HG03060 (cell line): Measurements from ENCODE around the gene SLC2A1.

Source experiments
- ATAC-seq: cut with Tn5 transposase; IDR thresholded peaks from one replicate; pipeline ENCODE4 v1.9.1; 2021; ENCODE audit warnings: low read depth, moderate number of reproducible peaks; ENCODE audit not compliant: unreplicated experiment

SLC2A1 gene

DNA sequence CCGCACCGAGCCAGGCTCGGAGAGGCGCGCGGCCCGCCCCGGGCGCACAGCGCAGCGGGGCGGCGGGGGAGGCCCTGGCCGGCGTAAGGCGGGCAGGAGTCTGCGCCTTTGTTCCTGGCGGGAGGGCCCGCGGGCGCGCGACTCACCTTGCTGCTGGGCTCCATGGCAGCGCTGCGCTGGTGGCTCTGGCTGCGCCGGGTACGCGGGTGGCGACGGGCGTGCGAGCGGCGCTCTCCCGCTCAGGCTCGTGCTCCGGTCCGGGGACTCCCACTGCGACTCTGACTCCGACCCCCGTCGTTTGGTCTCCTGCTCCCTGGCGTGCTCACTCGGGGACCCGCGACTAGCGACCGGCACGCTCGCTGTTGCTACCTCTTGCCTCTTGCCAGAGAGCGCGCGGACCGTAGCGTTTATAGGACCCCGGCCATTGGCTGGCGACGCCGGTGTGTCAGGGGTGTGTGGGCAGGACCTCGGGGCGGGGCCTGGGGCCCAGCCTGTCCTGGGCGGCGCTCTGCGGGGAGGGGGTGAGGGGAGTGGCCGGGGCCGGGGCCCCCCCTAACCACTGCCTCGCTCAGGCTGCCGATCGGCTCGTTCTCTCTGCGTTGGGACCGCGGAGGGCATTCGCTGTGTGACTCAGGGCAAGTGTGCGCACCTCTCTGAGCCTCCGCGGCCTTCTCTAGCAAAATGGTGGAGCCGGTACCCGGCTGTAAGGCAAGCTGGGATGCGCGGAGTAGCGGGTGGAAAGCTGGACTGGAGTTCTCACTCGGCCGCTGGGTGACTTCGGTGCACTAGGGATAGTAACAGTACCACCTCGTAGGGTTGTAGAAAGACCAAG, at the start of gene SLC2A1:
TSS of gene SLC2A1 (minus strand) at position 381 of the 832 bp plus-strand sequence. CDS start at position 164, 217 bp downstream.
- peak; percentile 32 for ATAC-seq

DNA sequence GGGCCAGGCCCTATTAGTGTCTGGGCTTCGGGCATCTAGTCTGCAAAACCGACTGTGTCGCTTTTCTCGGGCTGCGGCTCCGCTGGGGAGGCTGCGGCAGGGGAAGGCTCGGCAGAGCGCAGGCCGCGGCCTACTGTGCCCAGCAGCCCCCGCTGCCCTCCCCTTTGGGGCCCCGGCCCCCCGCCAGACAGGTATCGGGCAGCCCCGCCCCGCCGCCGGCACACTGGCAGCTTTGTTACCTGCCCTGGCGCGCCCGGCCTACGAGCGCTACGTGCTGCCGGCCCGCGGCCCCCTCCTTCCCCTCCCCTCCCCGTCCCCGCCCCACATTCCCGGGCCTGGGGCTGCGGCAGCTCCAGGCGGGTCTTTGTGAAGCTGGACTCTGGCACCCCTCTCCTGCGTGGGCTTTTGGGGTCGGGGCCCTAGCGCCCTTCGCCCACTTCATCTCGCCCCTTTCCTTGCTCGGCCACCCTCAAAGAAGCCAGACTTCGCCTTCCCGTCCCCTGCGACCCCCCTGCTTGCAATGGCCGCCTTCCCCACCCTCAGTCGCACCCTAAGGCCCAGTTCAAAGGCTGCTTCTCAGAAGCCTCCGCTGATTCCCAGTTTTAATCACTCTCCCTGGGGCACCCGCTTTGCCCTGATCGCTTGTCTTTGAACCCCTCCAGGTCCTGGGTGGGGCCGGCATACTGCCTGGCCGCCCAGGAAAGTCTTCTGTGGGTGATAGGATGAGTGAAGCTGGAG, 48.9 kb upstream of the SLC2A1 start:
- no peak for ATAC-seq

DNA sequence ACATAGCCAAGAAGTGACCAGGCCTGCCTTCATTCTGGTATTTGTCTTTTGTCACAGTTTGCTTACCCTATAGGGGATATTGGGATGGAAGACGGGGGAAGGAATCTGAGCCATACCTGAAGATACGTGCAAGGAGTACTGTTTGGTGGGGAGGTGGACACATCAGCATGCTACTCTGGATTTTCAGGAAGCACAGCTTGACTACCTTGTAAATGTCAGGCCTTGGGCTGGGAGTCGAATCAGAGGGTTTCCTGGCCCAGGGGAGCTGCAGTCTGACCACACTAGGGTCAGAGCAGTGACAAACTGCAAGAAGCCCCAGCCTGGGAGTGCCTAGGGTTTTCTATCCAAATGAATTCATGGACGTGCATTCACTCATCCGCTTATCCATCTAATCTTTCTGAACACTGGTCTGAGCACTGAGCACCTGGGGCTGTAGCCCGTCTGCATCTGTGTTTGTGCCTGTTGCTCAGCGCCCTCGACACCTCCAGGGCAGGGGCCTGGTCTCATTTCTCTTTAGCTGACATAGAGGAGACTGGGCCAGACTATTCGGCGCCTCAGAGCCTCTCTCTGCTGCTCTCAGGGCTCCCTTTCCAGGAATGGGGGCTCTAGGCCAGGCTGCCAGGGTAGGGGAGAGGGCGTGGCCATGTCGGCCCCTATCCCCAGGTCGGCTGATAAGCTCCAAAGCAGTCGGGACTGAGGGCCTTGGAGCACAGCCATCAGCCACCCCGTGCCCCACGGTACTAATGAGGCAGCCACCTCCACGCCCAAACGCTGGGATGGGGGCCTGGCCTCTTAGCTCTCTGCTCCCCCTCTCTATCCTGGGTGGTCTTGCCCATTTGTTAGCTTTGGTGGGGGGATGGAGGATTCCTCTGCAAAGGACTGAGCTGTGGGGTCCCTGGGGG, 47.0 kb upstream of the SLC2A1 start:
- ATAC-seq: no peak

DNA sequence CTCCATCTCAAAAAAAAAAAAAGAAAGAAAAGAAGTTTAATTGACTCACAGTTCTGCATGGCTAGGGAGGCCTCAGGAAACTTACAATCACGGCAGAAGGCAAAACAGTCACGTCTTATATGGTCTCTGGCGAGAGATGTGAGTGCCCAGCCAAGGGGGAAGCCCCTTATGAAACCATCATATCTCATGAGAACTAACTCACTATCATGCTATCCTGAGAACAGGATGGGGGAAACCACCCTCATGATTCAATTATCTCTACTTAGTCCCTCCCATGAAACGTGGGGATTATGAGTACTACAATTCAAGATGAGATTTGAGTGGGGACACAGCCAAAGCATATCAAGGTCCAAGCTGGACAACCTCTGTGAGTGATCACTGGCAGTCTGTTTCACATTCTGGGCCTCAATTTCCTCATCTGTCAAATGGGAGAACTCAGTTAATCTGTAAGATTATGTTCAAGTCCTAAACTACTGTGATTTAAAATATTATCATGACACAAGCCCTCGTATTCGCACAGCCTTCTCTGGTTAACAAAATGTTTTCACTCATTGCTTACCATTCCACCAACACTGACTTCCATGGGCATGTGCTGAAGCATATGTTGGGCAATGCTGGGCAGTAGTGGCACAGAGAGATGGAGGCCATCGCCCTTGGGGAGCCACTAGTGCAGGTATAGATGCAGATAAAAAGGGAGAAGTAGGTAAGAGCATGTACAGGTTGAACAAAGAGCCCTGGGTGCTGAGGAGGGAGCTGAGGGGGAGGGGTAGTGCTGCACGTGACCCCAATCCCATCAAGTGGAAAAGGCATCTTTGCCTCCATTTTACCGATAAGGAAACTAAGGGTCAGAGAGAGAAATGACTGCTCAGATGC, 46.2 kb upstream of the SLC2A1 start:
- no peak for ATAC-seq

DNA sequence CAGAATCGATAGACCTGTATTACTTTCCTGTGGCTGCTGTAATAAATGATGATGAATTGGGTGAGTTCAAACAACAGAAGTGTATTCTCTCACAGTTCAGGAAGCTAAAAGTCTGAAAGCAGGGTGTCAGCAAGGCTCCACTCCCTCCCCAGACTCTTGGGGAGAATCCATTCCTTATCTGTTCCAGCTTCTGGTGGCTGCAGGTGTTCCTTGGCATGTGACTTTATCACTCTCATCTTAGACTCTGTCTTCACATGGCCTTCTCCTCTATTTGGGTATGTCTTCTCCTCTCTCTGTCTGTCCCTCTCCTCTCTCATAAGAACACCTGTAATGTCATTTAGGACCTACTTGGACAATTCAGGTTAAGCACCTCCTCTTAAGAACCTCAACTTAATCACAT, 44.1 kb upstream of the SLC2A1 start:
- ATAC-seq: no peak

DNA sequence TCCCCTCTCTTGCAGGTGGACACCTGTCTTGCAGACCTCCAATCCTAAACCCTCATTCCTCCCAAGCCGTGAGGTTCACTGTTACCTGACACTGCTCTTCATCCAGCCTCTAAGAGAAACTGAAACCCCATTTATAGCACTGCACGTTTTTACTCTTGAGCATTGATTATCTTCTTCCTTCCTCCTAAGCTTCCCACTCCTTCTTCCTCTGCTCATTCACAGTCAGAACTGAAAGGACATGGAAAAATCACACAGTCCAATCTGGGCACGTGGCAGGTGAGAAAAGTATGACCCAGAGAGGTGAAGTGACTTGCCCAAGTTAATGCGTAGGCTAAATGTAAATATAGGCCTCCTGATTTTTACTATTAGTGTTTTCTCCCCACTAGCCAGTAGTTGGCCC, 43.4 kb upstream of the SLC2A1 start:
- no peak for ATAC-seq

DNA sequence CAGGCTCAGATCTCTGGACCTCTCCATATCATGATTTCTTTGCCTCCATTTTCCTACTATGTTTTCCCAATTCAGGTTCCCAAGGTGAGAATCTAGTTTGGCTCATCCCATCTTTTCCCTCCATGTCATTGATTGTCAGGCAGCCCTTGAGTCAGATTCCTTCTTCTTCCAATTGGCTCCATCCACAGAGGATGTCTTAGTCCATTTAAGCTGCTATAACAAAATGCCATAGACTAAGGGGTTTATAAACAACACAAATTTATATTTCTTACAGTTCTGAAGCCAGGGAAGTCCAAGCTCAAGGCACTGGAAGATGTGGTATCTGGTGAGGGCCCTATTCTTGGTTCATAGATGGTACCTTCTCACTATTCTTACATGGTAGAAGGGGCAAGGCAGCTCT, 42.8 kb upstream of the SLC2A1 start:
- ATAC-seq: no peak

DNA sequence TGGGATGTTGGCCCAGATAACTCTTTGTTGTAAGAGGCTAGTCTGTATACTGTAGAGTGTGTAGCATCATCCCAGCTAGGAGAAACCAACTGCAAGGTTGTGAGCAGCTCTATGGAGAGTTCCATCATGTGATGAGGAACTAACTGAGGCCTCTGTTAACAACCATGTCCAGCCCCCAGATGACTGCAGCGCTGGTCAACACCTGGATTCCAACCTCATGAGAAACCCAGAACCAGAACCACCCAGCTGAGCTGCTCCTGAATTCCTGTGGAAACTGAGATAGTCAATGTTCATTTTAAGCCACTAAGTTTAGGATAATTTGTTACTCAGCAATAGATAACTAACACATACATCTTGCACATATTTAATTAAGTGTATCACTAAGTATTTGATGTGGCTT, 41.6 kb upstream of the SLC2A1 start:
- ATAC-seq: no peak

DNA sequence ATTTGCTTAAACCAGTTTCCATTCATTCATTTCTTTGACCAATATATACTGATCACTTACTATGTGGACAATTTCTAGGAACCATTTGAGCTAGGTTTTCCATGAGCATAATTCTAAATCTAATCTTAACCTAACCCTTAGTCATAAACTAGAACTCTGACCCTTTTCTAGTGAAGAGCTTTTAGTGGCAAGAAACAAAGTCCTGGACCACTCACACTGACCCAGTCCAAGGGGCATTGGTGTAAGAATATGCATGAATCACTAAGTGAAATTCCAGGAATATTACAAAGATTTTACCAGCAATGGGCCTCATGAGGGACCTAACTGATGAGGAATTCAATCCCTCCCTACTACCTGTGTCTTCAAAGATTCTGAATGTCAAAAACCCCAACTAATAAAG, 40.6 kb upstream of the SLC2A1 start:
- no peak for ATAC-seq

DNA sequence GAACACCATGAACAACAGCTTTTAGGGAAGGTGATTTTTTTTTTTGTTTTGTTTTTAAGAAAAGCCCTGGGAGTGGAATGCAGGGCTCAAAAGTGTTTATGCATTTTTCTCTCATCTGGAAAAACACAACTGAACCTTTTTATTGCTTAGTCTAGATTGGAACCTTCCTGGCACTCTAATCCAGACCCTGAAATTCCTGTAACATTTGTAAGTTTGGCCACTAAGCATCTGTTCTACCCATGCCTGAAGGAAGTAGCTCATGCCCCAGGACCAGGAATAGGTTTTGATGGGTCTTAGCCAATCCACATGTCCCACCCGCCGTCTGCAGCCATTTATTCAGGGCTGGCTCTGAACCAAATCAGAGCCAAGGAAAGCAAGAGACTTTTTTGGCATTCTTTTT, 39.7 kb upstream of the SLC2A1 start:
- ATAC-seq: no peak

DNA sequence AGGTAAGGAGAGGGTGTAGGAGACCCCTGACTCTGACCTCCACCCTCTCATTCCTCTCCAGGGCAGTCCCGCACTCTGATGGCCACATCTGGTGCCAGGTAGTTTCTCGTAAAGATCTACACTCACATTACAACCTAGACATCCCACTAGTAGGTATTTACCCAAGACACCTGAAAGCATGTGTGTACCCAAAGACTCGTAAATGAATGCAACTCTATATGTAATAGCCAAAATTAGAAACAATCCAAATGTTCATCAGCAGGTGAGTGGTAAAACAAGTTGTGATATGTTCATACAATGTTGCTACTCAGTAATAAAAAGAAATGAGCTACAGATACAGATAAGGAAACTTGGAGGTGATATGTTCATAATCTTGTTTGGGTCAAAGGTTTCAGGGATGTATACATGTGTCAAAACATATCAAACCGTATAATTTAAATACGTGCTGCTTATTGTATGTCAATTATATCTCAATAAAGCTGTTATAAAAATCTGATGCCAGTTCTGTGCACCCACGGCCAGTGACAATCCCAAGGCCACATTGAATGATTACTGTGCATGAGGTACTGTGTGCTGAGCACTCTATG, 37.8 kb upstream of the SLC2A1 start:
- no peak for ATAC-seq

DNA sequence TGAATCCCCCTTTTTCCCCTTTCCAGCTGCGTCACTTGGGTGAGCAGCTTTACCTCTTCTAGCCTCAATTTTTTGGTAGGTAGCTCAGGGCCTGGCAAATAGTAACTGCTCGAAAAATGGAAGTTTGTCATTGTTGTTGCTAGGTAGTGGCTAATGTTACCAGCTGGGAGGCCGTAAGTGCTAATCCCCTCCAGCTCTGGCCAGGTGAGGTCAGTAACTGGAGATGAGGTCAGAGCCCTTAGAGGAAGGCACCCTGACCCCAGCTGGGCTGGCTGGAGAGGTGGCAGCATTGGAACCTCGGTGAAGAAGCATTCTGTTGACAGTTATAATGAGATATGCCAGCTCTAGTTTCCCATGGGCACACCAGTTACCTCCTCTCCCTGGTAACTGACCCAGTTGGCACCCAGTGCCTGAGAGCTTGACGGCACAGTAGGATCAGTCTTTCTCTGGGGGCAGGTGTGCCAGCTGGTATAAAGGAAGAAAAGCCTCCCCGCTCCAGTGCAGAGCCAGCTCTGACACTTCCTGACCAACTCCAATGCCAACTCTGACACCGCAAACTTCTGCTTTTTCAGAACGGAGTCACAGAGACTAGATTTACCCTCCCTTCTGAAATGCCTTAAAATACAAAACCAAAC, 35.0 kb upstream of the SLC2A1 start:
- ATAC-seq: no peak

DNA sequence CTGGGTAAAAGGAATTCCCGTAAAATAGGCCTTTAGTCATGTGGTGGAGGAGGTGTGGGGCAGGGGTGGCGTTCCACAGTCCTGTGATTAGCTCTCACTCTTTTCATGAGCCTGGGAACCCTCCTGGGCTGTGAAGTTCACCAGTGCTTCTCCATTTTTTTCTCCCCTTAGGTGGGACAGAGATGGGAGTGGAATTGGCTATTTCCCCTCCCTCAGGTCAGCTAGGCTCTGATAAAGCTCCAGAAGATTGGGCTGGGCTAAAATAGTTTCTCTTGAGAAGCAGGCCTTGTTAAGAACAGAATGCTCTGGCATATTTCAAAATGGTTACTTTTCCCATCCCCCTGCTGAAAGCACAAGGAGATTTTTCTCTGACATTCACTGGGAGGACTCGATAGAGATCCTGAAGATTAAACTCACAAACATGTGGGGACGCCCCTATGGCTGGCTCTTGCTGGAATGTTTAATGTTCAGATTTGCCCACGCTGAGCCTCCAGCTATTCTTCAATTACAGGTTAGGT, 33.4 kb upstream of the SLC2A1 start:
- no peak for ATAC-seq

DNA sequence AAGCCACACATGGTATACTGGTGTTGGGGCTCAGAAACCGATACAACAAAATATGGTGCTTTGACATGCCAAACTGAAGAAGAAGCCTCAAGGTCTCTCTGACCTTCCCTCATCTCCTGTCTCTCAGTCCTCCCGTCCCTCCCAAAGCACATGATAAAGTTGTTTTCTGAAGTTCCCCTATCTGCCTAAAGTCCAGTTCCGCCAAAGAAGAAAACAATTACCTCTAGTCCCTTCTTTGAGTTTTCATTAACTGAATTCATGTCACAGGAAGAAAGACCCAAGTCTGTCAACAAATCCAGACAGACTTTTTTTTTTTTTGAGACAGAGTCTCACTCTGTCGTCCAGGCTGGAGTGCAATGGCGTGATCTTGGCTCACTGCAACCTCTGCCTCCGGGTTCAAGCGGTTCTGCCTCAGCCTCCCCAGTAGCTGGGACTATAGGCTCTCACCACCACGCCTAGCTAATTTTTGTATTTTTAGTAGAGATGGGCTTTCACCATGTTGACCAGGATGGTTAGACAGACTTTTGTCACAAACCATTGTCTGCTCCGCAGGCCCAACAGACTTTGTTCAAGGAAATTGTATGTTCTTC, 32.2 kb upstream of the SLC2A1 start:
- ATAC-seq: no peak

DNA sequence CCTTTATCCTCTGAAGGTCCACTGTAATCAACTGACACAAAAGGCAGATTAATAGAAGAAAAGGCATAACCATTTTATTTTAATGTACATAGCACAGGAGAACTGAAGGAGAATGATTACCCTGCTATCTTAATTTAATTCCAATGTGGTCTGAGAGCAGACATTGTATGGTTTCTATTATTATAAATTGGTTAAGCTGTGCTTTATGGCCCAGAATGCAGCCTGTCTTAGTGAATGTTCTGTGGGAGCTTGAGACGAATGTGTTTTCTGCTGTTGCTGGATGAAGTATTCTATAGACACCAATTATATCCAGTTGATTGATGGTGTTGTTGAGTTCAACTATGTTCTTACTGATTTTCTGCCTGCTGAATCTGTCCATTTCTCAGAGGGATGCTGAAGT, 25.0 kb upstream of the SLC2A1 start:
- no peak for ATAC-seq

DNA sequence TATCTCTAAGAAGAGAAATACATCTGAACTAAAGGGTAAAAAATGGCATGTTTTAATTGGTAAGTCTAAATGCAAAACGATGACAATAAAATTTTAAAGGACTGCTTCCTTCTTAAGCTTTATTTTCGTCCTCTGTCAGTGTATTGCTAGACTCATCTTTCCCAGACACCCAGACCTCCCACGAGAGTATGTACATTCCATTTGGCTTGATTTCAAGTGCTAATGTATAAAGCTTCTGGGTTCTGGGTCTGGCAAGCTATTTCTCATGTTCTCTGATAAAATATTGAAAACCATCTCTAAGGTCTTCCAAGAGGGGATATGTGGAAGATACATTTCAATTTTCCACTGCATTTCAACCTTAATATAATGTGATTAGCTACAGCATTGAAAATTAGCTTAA, 24.6 kb upstream of the SLC2A1 start:
- ATAC-seq: no peak

DNA sequence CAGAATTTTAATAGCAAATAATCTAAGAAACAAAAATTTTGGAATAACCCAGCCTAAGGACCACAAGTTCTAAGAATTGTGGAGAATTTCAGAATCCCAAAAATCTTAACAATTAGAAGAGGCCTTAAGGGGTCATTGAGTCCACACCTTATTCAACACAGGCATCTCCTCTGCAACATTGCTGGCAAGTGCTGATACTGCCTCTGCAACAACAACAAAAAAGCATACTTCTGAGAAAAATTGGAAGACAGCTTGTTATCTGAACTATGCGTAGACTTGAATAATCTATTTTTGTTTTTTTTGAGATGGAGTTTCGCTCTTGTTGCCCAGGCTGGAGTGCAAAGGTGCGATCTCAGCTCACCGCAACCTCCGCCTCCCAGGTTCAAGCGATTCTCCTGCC, 24.0 kb upstream of the SLC2A1 start:
- ATAC-seq: no peak

DNA sequence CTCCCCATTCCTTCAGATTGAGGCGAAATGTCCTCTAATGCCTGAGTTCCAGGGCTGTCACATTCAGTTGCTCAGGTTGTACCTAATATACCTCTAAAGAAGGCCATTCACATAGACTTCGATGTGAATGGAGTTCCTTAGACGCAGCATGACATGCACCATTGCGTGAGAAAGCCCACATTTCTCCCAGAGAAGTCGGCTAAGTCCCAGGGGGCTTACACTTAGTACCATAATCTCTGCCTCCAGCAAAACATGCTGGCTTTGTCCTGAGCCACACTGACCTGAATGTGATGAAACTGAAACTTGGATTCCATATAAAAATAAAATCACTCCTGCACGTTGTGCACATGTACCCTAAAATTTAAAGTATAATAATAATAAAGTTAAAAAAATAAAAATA, 23.2 kb upstream of the SLC2A1 start:
- no peak for ATAC-seq
